EL (cell line): ENCODE data around the gene P2RY11.

Source experiments
- DNase-seq: peaks from one replicate; pipeline ENCODE4 v3.0.0-alpha.2; 2016

Gene P2RY11

GRCh38 chr19:10141973-10142372 is 30.5 kb downstream of the P2RY11 start:
- no peak for DNase-seq

GRCh38 chr19:10142701-10143375 is 31.3 kb downstream of the P2RY11 start:
- no peak for DNase-seq

- no peak for DNase-seq
Observed at GRCh38 chr19:10143681-10144080, 32.2 kb downstream of the P2RY11 start.

- DNase-seq = no peak
Observed at GRCh38 chr19:10144361-10144760, 32.9 kb downstream of the P2RY11 start.

GRCh38 chr19:10145031-10145430 is 33.5 kb downstream of the P2RY11 start:
- DNase-seq = no peak

- DNase-seq = no peak
Observed at GRCh38 chr19:10146142-10146541, 34.6 kb downstream of the P2RY11 start.

- DNase-seq = no peak
Observed at GRCh38 chr19:10149427-10149826, 37.9 kb downstream of the P2RY11 start.

GRCh38 chr19:10151521-10151920 is 40.0 kb downstream of the P2RY11 start:
- DNase-seq = no peak

- no peak for DNase-seq
Observed at GRCh38 chr19:10152100-10152499, 40.6 kb downstream of the P2RY11 start.

GRCh38 chr19:10155839-10156238 is 44.3 kb downstream of the P2RY11 start:
- DNase-seq = peak; percentile 32

GRCh38 chr19:10158071-10158470 is 46.6 kb downstream of the P2RY11 start:
- DNase-seq = no peak

- DNase-seq = no peak
Observed at GRCh38 chr19:10158485-10158884, 47.0 kb downstream of the P2RY11 start.

- DNase-seq = no peak
Observed at GRCh38 chr19:10159610-10160009, 48.1 kb downstream of the P2RY11 start.

GRCh38 chr19:10163536-10163935 is 52.0 kb downstream of the P2RY11 start:
- DNase-seq = no peak
